Measurements from ENCODE around the gene DKK3. TPM values are rescaled to one million over a fixed set of nuclear protein-coding genes. Genes with fewer than 3 reads are reported as not detected.

The DKK3 gene
- total RNA-seq, 1 donor from 2014 or later = 204 TPM

DNA sequence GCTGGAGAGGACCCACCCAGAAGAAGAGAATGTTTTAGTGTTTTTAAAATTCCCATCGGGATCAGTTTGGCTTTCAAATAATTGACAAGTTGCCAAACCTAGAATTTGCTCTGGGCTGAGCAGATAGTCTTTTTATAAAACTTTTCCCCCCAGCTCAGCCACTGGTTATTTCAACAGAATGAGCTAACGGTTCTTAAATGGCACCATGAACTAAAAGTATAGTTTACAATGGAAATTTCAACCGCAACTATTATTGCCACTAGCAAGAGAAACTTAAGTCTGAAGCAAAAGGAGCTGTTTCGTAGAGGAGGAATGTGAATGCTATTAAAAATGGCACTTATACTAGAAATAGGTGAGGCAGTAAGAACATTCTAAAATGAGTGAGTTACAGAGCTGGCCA lies 3.4 kb downstream of the DKK3 start:
- H3K4me3 ChIP-seq (ENCODE audit: low read depth, low read length) = no peak overlapping the region
- DNase-seq (ENCODE audit: low read depth) = no peak
- no peaks in the 10 kb centered on the region for H3K36me3 ChIP-seq (ENCODE audit: control insufficient read depth, insufficient read depth, low read length)
- no peaks in the 10 kb centered on the region for H3K27me3 ChIP-seq (ENCODE audit: control insufficient read depth, insufficient read depth, low read length)
- TF ChIP-seq, protein P1, sequence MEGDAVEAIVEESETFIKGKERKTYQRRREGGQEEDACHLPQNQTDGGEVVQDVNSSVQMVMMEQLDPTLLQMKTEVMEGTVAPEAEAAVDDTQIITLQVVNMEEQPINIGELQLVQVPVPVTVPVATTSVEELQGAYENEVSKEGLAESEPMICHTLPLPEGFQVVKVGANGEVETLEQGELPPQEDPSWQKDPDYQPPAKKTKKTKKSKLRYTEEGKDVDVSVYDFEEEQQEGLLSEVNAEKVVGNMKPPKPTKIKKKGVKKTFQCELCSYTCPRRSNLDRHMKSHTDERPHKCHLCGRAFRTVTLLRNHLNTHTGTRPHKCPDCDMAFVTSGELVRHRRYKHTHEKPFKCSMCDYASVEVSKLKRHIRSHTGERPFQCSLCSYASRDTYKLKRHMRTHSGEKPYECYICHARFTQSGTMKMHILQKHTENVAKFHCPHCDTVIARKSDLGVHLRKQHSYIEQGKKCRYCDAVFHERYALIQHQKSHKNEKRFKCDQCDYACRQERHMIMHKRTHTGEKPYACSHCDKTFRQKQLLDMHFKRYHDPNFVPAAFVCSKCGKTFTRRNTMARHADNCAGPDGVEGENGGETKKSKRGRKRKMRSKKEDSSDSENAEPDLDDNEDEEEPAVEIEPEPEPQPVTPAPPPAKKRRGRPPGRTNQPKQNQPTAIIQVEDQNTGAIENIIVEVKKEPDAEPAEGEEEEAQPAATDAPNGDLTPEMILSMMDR (IDR thresholded peaks at IDR 0.05; ENCODE audit: insufficient read depth, low read length, poor library complexity, severe bottlenecking) = no peak

DNA sequence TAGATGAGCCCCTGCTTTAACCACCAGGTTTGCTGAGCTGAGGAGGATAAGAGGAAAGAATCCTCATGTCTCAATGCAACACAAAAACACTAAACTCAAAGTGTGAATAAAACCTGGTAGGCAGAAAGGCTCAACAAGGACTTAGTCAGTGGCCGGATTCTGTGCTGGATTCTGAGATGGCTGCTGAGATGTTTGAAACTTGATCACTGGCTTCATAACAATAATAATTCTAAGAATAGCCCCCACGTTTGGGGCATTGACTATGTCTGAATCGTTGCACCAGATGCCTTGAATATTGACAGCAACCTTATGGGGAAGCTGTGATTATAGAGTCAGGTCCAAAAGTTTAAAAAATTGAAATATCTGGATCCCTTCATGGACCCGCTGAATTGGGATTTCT lies 4.6 kb downstream of the DKK3 start:
- TF ChIP-seq, protein P1 (IDR thresholded peaks at IDR 0.05; ENCODE audit: insufficient read depth, low read length, poor library complexity, severe bottlenecking) = no peak
- no peaks in the 10 kb centered on the region for H3K27me3 ChIP-seq (ENCODE audit: control insufficient read depth, insufficient read depth, low read length)
- no peak for DNase-seq (ENCODE audit: low read depth)
- no peaks in the 10 kb centered on the region for H3K36me3 ChIP-seq (ENCODE audit: control insufficient read depth, insufficient read depth, low read length)
- H3K4me3 ChIP-seq (ENCODE audit: low read depth, low read length) = no peak overlapping the region

DNA sequence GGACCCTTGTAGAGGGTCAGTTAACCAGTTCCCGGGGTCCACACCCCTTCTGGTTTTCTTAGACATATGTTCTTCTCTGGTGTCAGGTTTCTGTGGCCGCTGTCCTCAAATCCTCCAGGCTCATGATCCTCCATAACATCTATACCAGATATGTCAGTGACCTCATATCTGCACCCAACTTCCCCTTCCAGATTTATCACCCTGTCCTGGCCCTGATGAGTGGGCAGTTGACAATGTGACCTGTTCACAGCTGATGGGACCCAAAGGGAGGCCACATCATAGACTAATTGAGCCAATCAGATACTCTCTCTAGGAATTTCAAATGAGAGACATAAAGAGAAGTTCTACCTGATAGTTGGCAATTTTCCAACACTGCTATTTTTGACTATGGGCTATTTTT lies 5.1 kb downstream of the DKK3 start:
- Histone ChIP-seq H3K4me3 (ENCODE audit: low read depth, low read length) (no peak overlapping the region), H3K36me3 (ENCODE audit: control insufficient read depth, insufficient read depth, low read length) (no peaks in the 10 kb centered on the region), H3K27me3 (ENCODE audit: control insufficient read depth, insufficient read depth, low read length) (no peaks in the 10 kb centered on the region)
- TF ChIP-seq, protein P1 (IDR thresholded peaks at IDR 0.05; ENCODE audit: insufficient read depth, low read length, poor library complexity, severe bottlenecking) = no peak
- no peak for DNase-seq (ENCODE audit: low read depth)

DNA sequence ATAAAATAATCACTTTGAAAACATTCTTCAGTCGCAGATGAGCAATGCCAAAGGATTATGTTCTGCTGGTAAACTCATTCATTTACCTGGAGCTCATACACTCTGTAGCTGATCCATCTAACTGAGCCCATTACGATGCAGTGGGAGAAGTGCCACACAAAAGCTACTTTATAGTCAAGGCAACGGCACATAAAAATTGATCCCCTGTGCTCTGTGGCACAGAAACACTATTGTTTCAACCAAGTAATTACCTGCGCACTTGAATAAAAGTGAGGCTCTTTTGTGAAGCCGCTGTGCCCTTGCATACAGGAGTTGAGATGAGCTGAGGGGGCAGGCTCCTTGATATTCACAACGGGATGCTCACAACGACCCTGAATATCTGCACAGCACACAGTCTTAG lies 7.2 kb downstream of the DKK3 start:
- H3K4me3 ChIP-seq (ENCODE audit: low read depth, low read length) = no peak overlapping the region
- H3K36me3 ChIP-seq (ENCODE audit: control insufficient read depth, insufficient read depth, low read length) = peaks cover 2% of the 10 kb centered on the region
- no peak for DNase-seq (ENCODE audit: low read depth)
- H3K27me3 ChIP-seq (ENCODE audit: control insufficient read depth, insufficient read depth, low read length) = no peaks in the 10 kb centered on the region
- TF ChIP-seq, protein P1 (IDR thresholded peaks at IDR 0.05; ENCODE audit: insufficient read depth, low read length, poor library complexity, severe bottlenecking) = no peak

DNA sequence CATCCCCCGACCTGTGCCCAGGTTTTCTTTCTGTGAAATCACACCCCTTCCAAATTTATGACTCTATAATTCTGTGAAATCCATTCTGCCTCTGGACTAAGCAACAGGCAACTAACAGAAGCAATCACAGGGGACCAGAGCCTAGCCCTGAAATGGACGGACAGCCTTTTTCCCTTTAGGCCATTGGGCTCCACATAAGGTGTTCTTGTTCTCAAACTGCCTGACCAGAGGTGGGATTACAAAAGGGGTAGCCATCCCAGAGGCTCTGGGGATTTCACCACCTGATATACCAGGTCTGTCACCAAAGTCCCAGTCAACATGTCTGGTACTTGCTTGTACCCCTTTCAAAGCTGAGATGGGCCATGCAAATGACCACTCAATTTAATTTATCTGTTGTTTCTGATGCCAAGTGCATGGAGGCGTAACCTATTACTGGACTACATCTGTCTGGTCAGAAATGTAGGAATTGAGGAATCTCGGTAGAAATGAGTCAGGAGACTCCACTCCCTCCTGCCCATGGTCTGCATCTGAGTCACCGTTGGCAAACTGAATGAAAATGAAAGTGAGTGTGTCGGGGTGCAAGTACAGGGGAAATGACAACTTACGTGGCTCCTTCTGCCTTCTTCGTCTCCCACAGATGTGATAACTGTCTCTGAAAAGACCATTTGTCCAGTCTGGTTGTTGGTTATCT lies 10.2 kb downstream of the DKK3 start:
- TF ChIP-seq, protein P1 (IDR thresholded peaks at IDR 0.05; ENCODE audit: insufficient read depth, low read length, poor library complexity, severe bottlenecking) = no peak
- peaks cover 2% of the 10 kb centered on the region for H3K36me3 ChIP-seq (ENCODE audit: control insufficient read depth, insufficient read depth, low read length)
- no peak overlapping the region for H3K4me3 ChIP-seq (ENCODE audit: low read depth, low read length)

DNA sequence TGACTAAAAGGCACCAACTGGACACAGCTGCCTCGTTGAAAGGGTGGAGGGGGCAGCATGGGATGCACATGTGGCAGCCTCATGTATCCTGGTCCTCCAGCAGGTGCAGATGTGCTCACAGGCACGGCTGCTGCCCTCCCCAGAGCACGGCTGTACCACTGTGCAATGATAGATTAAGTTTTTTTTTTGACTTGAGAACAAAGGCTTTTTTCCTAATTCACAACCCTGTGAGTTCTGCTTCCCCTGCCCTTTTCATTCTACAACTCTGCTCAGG lies 11.4 kb downstream of the DKK3 start:
- DNase-seq (ENCODE audit: low read depth) = no peak
- TF ChIP-seq, protein P1 (IDR thresholded peaks at IDR 0.05; ENCODE audit: insufficient read depth, low read length, poor library complexity, severe bottlenecking) = no peak
- Histone ChIP-seq H3K36me3 (ENCODE audit: control insufficient read depth, insufficient read depth, low read length) (peaks cover 2% of the 10 kb centered on the region), H3K4me3 (ENCODE audit: low read depth, low read length) (no peak overlapping the region), H3K27me3 (ENCODE audit: control insufficient read depth, insufficient read depth, low read length) (no peaks in the 10 kb centered on the region)

More for the DNA sequence above, 10.2 kb downstream of the DKK3 start:
- DNase-seq (ENCODE audit: low read depth) = peak; percentile 82
- H3K27me3 ChIP-seq (ENCODE audit: control insufficient read depth, insufficient read depth, low read length) = no peaks in the 10 kb centered on the region
